ENCODE data around the gene TTI1.

DNA sequence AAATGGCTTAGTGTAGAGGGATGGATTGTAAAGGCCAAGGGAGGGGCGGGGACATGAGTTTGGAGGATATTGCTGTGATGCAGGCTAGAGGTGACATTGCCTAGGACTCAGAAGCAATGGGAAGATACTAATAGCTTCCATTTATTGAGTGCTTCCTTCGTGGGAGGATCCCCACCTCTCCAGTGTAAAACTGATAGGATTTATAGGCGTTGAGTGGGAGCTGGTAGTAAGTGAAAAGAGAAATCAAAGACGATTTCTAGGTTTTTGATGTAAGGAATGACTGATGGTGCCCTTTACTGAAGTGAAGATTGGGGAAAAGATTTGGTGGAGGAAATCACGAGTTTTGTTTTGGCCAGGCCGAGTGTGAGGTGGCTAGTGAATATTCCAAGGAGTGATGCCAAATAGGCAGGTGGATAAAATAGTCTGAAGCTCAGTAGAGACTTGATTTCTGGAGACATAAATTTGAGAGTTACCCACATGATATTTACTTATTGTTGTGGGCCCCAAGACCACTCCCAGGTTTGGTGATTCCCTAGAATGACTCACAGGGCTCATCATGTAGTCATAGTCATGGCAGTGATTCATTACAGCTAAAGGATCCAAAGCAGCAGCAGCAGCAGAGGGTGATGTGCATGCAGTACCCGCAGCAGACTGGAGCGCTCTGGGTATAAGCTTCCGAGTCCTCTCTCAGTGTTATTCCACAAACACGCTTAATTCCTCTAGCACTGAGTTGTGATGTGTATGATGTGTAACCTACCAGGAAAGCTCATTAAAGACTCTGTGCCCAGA is 10.4 kb upstream of the TTI1 start:
- TF ChIP-seq, protein P1, sequence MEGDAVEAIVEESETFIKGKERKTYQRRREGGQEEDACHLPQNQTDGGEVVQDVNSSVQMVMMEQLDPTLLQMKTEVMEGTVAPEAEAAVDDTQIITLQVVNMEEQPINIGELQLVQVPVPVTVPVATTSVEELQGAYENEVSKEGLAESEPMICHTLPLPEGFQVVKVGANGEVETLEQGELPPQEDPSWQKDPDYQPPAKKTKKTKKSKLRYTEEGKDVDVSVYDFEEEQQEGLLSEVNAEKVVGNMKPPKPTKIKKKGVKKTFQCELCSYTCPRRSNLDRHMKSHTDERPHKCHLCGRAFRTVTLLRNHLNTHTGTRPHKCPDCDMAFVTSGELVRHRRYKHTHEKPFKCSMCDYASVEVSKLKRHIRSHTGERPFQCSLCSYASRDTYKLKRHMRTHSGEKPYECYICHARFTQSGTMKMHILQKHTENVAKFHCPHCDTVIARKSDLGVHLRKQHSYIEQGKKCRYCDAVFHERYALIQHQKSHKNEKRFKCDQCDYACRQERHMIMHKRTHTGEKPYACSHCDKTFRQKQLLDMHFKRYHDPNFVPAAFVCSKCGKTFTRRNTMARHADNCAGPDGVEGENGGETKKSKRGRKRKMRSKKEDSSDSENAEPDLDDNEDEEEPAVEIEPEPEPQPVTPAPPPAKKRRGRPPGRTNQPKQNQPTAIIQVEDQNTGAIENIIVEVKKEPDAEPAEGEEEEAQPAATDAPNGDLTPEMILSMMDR (IDR thresholded peaks at IDR 0.05; ENCODE audit: insufficient read depth, low read depth, low read length) = peak; percentile 45
- TF ChIP-seq EZH2 (IDR thresholded peaks at IDR 0.05; ENCODE audit: insufficient read depth, low read length) = no peak
